ENCODE results near the gene IGSF3.
"Not testable (repeated sequence)": the region's sequence is repeated elsewhere in the genome, so short reads cannot be mapped to it uniquely, and the experiment has no call there.

IGSF3 gene

GRCh38 chr1:116595946-116596741 is 71.4 kb downstream of the IGSF3 start:
- H3K27me3 ChIP-seq (ENCODE audit: insufficient read depth, low read depth); H4K20me1 ChIP-seq (ENCODE audit: insufficient read depth); H3K4me1 ChIP-seq (ENCODE audit: low read depth, poor library complexity, severe bottlenecking); H3K36me3 ChIP-seq (ENCODE audit: insufficient read depth); H3K9ac ChIP-seq; H3K27ac ChIP-seq; H3K79me2 ChIP-seq (ENCODE audit: insufficient read depth, low read depth); H3K4me2 ChIP-seq; H3K4me3 ChIP-seq (IDR thresholded peaks at IDR 0.05; ENCODE audit: insufficient read depth, low read depth, low read length): not testable (repeated sequence)
- TF ChIP-seq CTCF (conservative IDR thresholded peaks at IDR 0.05; ENCODE audit: low read depth, low read length), result peak; percentile 23; the same call in 1 of the 2 replicates
- 0 out of 2 replicates have a peak overlapping the region, but pooled peaks have one; percentile 4 for H2AFZ ChIP-seq (ENCODE audit: low read depth)

GRCh38 chr1:116595065-116595840 is 72.3 kb downstream of the IGSF3 start:
- not testable (repeated sequence) for H3K4me3 ChIP-seq (IDR thresholded peaks at IDR 0.05; ENCODE audit: insufficient read depth, low read depth, low read length); H3K27me3 ChIP-seq (ENCODE audit: insufficient read depth, low read depth); H3K79me2 ChIP-seq (ENCODE audit: insufficient read depth, low read depth); H3K4me2 ChIP-seq; H3K4me1 ChIP-seq (ENCODE audit: low read depth, poor library complexity, severe bottlenecking); H4K20me1 ChIP-seq (ENCODE audit: insufficient read depth); H3K27ac ChIP-seq; H3K36me3 ChIP-seq (ENCODE audit: insufficient read depth); H3K9ac ChIP-seq; H2AFZ ChIP-seq (ENCODE audit: low read depth)
- 0 out of 2 replicates have a peak, but pooled peaks have one; percentile 7 for TF ChIP-seq CTCF (conservative IDR thresholded peaks at IDR 0.05; ENCODE audit: low read depth, low read length)

GRCh38 chr1:116593977-116594376 is 73.6 kb downstream of the IGSF3 start:
- H3K36me3 ChIP-seq (ENCODE audit: insufficient read depth); H3K4me2 ChIP-seq; H3K27ac ChIP-seq; H3K4me1 ChIP-seq (ENCODE audit: low read depth, poor library complexity, severe bottlenecking); H3K4me3 ChIP-seq (IDR thresholded peaks at IDR 0.05; ENCODE audit: insufficient read depth, low read depth, low read length); H4K20me1 ChIP-seq (ENCODE audit: insufficient read depth); H2AFZ ChIP-seq (ENCODE audit: low read depth); H3K27me3 ChIP-seq (ENCODE audit: insufficient read depth, low read depth); H3K9ac ChIP-seq; H3K79me2 ChIP-seq (ENCODE audit: insufficient read depth, low read depth): not testable (repeated sequence)

- H3K27me3 ChIP-seq (ENCODE audit: insufficient read depth, low read depth); H4K20me1 ChIP-seq (ENCODE audit: insufficient read depth); H3K4me1 ChIP-seq (ENCODE audit: low read depth, poor library complexity, severe bottlenecking); H3K79me2 ChIP-seq (ENCODE audit: insufficient read depth, low read depth); H3K4me2 ChIP-seq; H3K36me3 ChIP-seq (ENCODE audit: insufficient read depth); H3K9ac ChIP-seq; H2AFZ ChIP-seq (ENCODE audit: low read depth); H3K27ac ChIP-seq; H3K4me3 ChIP-seq (IDR thresholded peaks at IDR 0.05; ENCODE audit: insufficient read depth, low read depth, low read length): not testable (repeated sequence)
These were observed 74.1 kb downstream of the IGSF3 start for GRCh38 chr1:116593401-116593800.

GRCh38 chr1:116591951-116592605 is 75.5 kb downstream of the IGSF3 start:
- not testable (repeated sequence) for H4K20me1 ChIP-seq (ENCODE audit: insufficient read depth); H3K27me3 ChIP-seq (ENCODE audit: insufficient read depth, low read depth); H3K27ac ChIP-seq; H2AFZ ChIP-seq (ENCODE audit: low read depth); H3K9ac ChIP-seq; H3K4me2 ChIP-seq; H3K79me2 ChIP-seq (ENCODE audit: insufficient read depth, low read depth); H3K4me3 ChIP-seq (IDR thresholded peaks at IDR 0.05; ENCODE audit: insufficient read depth, low read depth, low read length); H3K36me3 ChIP-seq (ENCODE audit: insufficient read depth); H3K4me1 ChIP-seq (ENCODE audit: low read depth, poor library complexity, severe bottlenecking)

- H3K27ac ChIP-seq; H3K4me2 ChIP-seq; H3K4me1 ChIP-seq (ENCODE audit: low read depth, poor library complexity, severe bottlenecking); H3K79me2 ChIP-seq (ENCODE audit: insufficient read depth, low read depth); H3K36me3 ChIP-seq (ENCODE audit: insufficient read depth); H3K27me3 ChIP-seq (ENCODE audit: insufficient read depth, low read depth); H3K9ac ChIP-seq; H2AFZ ChIP-seq (ENCODE audit: low read depth); H3K4me3 ChIP-seq (IDR thresholded peaks at IDR 0.05; ENCODE audit: insufficient read depth, low read depth, low read length); H4K20me1 ChIP-seq (ENCODE audit: insufficient read depth): not testable (repeated sequence)
These were observed 76.3 kb downstream of the IGSF3 start for GRCh38 chr1:116591006-116591950.

- H3K79me2 ChIP-seq (ENCODE audit: insufficient read depth, low read depth); H3K9ac ChIP-seq; H3K27me3 ChIP-seq (ENCODE audit: insufficient read depth, low read depth); H3K36me3 ChIP-seq (ENCODE audit: insufficient read depth); H3K27ac ChIP-seq; H2AFZ ChIP-seq (ENCODE audit: low read depth); H3K4me2 ChIP-seq; H4K20me1 ChIP-seq (ENCODE audit: insufficient read depth); H3K4me1 ChIP-seq (ENCODE audit: low read depth, poor library complexity, severe bottlenecking); H3K4me3 ChIP-seq (IDR thresholded peaks at IDR 0.05; ENCODE audit: insufficient read depth, low read depth, low read length): not testable (repeated sequence)
These were observed 77.1 kb downstream of the IGSF3 start for GRCh38 chr1:116590359-116591005.

Measured in KMS-11 (cell line).